Measurements from ENCODE around the gene PRAME.

GRCh38 chr22:22576989-22577427 lies 17.9 kb upstream of the PRAME start:
- TF ChIP-seq ZBTB4 (CRISPR knock-in tag; IDR thresholded peaks at IDR 0.05) (no peak), TAF1 (IDR thresholded peaks at IDR 0.05; ENCODE audit: borderline replicate concordance, low read depth, low read length) (no peak), NRF1 (conservative IDR thresholded peaks at IDR 0.05; ENCODE audit: low read depth, low read length) (no peak)
- TF ChIP-seq, protein P1, sequence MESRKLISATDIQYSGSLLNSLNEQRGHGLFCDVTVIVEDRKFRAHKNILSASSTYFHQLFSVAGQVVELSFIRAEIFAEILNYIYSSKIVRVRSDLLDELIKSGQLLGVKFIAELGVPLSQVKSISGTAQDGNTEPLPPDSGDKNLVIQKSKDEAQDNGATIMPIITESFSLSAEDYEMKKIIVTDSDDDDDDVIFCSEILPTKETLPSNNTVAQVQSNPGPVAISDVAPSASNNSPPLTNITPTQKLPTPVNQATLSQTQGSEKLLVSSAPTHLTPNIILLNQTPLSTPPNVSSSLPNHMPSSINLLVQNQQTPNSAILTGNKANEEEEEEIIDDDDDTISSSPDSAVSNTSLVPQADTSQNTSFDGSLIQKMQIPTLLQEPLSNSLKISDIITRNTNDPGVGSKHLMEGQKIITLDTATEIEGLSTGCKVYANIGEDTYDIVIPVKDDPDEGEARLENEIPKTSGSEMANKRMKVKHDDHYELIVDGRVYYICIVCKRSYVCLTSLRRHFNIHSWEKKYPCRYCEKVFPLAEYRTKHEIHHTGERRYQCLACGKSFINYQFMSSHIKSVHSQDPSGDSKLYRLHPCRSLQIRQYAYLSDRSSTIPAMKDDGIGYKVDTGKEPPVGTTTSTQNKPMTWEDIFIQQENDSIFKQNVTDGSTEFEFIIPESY (IDR thresholded peaks at IDR 0.05): no peak
- TF ChIP-seq, protein P2, sequence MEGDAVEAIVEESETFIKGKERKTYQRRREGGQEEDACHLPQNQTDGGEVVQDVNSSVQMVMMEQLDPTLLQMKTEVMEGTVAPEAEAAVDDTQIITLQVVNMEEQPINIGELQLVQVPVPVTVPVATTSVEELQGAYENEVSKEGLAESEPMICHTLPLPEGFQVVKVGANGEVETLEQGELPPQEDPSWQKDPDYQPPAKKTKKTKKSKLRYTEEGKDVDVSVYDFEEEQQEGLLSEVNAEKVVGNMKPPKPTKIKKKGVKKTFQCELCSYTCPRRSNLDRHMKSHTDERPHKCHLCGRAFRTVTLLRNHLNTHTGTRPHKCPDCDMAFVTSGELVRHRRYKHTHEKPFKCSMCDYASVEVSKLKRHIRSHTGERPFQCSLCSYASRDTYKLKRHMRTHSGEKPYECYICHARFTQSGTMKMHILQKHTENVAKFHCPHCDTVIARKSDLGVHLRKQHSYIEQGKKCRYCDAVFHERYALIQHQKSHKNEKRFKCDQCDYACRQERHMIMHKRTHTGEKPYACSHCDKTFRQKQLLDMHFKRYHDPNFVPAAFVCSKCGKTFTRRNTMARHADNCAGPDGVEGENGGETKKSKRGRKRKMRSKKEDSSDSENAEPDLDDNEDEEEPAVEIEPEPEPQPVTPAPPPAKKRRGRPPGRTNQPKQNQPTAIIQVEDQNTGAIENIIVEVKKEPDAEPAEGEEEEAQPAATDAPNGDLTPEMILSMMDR (IDR thresholded peaks at IDR 0.05 in 2 of 3, conservative IDR thresholded peaks at IDR 0.05 in 1 of 3; ENCODE audit: control insufficient read depth in 2 of 3, extremely low read depth in 1 of 3, insufficient read depth in 1 of 3, low read depth in 3 of 3, low read length in 3 of 3): no peak

Data from GM12878 (cell line).